HFF-Myc (cell line): ENCODE data around the gene ANP32B.

Experiments used
- DNase-seq: peaks from one replicate; pipeline ENCODE4 v3.0.0-alpha.2; 2011; ENCODE audit warnings: low read depth; ENCODE audit errors: extremely low read depth
- H3K4me3 ChIP-seq: replicated peaks from 2 replicates; pipeline ENCODE4 v1.5.1; 2011; ENCODE audit warnings: low read depth, mild to moderate bottlenecking, control low read depth, low read length
- TF ChIP-seq, protein P1 (sequence below): IDR thresholded peaks from 2 replicates; pipeline ENCODE4 v1.5.1; 2012; ENCODE audit warnings: mild to moderate bottlenecking, low read depth, low read length, control low read depth; ENCODE audit errors: missing control alignments

Gene ANP32B

GRCh38 chr9:98007251-98007928 is 24.2 kb downstream of the ANP32B start:
- no peak overlapping the region for H3K4me3 ChIP-seq
- TF ChIP-seq, protein P1, sequence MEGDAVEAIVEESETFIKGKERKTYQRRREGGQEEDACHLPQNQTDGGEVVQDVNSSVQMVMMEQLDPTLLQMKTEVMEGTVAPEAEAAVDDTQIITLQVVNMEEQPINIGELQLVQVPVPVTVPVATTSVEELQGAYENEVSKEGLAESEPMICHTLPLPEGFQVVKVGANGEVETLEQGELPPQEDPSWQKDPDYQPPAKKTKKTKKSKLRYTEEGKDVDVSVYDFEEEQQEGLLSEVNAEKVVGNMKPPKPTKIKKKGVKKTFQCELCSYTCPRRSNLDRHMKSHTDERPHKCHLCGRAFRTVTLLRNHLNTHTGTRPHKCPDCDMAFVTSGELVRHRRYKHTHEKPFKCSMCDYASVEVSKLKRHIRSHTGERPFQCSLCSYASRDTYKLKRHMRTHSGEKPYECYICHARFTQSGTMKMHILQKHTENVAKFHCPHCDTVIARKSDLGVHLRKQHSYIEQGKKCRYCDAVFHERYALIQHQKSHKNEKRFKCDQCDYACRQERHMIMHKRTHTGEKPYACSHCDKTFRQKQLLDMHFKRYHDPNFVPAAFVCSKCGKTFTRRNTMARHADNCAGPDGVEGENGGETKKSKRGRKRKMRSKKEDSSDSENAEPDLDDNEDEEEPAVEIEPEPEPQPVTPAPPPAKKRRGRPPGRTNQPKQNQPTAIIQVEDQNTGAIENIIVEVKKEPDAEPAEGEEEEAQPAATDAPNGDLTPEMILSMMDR, result no peak
- DNase-seq, result no peak

DNA sequence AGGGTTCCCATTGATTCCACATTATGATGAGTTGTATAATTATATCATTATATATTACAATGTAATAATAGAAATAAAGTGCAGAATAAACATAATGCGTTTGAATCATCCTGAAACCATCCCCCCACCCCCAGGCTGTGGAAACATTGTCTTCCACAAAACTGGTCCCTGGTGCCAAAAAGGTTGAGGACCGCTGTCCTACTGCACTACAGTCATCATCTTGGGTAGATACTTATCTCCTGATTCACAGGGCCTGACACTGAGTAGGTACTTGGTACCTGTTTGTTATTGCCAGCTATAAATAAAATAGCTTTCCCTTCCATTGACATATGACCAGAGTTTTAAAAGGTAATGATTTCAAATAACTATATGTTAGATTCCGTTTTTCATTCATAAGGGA is 25.6 kb downstream of the ANP32B start:
- no peak for DNase-seq
- TF ChIP-seq, protein P1, result no peak

DNA sequence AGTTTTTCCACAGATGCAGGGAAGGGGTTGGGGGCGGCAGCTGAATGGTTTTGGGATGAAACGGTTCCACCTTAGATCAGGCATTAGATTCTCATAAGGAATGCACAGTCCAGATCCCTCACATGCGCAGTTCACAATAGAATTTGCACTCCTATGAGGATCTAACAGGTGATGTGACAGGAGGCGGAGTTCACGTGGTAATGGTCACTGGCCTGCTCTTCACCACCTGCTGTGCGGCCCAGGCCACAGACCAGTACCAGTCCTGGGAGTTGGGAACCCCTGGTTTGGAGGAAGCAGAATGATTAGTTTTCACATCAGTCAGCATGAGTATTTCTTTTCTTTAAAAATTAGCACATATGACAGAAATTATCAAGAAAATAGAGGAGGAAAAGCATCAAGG is 26.3 kb downstream of the ANP32B start:
- TF ChIP-seq, protein P1, result no peak
- no peak for DNase-seq
- no peak overlapping the region for H3K4me3 ChIP-seq

More for the DNA sequence above, 25.6 kb downstream of the ANP32B start:
- H3K4me3 ChIP-seq, result no peak overlapping the region

DNA sequence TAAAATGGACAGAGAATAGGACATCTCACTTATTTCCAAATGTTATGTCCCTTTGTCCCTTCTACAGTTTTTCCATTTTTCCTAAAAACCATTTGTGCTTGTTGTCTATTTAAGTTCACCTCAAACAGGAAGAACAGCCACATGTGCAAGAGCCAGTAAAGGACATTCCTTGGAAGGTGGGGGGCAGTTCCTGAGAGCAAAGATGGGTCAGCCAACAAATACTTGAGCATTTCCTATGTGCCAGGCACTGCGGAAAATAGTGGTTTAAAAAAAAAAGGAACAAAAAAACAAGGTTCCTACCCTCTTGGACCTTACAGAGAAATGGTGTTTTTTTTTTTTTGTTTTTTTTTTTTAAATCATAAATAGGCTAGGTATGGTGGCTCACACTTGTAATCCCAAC is 26.8 kb downstream of the ANP32B start:
- TF ChIP-seq, protein P1, result no peak
- H3K4me3 ChIP-seq, result no peak overlapping the region

GRCh38 chr9:98010445-98010844 is 27.3 kb downstream of the ANP32B start:
- TF ChIP-seq, protein P1, result no peak
- DNase-seq, result no peak
- H3K4me3 ChIP-seq, result no peak overlapping the region

More for the DNA sequence above, 26.8 kb downstream of the ANP32B start:
- no peak for DNase-seq

DNA sequence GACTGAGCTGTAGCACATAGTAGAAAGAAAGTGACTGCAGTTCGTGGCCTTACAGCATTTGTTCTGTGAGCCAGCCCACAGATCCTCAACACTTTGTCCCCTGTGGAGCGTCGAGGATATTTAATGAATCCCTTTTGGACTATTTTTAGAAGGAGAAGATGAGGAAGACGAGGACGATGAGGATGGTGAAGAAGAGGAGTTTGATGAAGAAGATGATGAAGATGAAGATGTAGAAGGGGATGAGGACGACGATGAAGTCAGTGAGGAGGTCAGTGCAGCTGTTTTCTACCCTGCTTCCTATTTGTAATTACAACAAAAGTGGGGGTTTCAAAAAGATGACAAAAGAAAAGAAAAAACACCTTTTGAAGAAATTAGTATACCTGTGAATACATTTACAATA is 28.0 kb downstream of the ANP32B start:
- no peak overlapping the region for H3K4me3 ChIP-seq
- TF ChIP-seq, protein P1, result no peak
- DNase-seq, result no peak
